Brain microvascular endothelial cell (primary cell): ENCODE measurements around the gene KCNAB2.

Source experiments
- DNase-seq: peaks from one replicate; pipeline ENCODE4 v3.0.0-alpha.2; 2020
- H3K27ac ChIP-seq: fragments of 250-450 bp; sonication (Bioruptor Pico); 2 replicates; pipeline ENCODE4 v1.5.1; 2020; ENCODE audit warnings: mild to moderate bottlenecking, moderate library complexity
- H3K27me3 ChIP-seq: fragments of 250-450 bp; sonication (Bioruptor Pico); replicated peaks from 2 replicates; pipeline ENCODE4 v1.5.1; 2020; ENCODE audit warnings: mild to moderate bottlenecking
- H3K36me3 ChIP-seq: fragments of 250-450 bp; sonication (Bioruptor Pico); replicated peaks from 2 replicates; pipeline ENCODE4 v1.5.1; 2020; ENCODE audit warnings: mild to moderate bottlenecking
- H3K4me3 ChIP-seq: 2 replicates; pipeline ENCODE4 v1.5.1; 2011; ENCODE audit warnings: low read depth, mild to moderate bottlenecking, control low read depth, low read length, moderate library complexity
- in situ Hi-C: cut with HindIII; loops from 2 replicates; pipeline ENCODE4 v1.10.0; 2017; ENCODE audit warnings: low sequenced_read_pairs, low pct_ligation_motif_present
- TF ChIP-seq, protein P1 (sequence below): IDR thresholded peaks from 2 replicates; pipeline ENCODE4 v1.5.1; 2011; ENCODE audit warnings: low read depth, mild to moderate bottlenecking, moderate library complexity, low read length, control low read depth, inconsistent platforms; ENCODE audit errors: missing control alignments

KCNAB2 gene

DNA sequence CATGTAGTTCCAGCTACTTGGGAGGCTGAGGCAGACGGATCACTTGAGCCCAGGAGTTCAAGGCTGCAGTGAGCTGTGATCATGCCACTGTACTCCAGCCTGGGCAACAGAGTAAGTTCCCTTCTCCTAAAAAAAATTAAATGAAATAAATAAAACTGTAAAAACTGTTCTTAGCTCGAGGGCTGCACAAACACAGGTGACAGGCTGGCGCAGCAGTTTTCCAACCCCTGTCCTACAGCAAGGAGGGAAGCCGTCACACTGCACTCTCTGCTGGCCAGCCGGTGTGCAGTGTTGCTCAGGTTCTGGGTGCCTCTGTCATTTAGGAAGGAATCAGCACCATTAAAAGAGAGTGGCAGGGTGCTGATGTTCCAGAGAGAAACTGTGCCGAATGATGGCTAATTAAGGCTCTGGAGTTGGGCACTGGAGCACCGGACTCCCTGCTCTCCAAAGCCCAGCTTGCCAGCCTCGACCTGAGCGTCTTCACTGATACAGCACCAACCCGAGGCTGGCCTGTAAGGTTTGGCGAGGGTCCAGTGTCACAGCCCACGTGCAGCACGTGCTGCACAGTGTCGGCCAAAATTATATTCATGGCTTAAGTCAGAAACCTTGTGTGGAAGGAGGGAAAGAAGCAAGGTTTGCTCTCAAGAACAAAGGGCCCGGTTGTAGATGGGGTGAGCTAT lies 26.4 kb upstream of the KCNAB2 start:
- DNase-seq = no peak
- Histone ChIP-seq H3K27ac (no peak overlapping the region), H3K36me3 (no peaks in the 10 kb centered on the region), H3K4me3 (no peak overlapping the region), H3K27me3 (peaks cover 1% of the 10 kb centered on the region)
- TF ChIP-seq, protein P1, sequence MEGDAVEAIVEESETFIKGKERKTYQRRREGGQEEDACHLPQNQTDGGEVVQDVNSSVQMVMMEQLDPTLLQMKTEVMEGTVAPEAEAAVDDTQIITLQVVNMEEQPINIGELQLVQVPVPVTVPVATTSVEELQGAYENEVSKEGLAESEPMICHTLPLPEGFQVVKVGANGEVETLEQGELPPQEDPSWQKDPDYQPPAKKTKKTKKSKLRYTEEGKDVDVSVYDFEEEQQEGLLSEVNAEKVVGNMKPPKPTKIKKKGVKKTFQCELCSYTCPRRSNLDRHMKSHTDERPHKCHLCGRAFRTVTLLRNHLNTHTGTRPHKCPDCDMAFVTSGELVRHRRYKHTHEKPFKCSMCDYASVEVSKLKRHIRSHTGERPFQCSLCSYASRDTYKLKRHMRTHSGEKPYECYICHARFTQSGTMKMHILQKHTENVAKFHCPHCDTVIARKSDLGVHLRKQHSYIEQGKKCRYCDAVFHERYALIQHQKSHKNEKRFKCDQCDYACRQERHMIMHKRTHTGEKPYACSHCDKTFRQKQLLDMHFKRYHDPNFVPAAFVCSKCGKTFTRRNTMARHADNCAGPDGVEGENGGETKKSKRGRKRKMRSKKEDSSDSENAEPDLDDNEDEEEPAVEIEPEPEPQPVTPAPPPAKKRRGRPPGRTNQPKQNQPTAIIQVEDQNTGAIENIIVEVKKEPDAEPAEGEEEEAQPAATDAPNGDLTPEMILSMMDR = no peak
- in situ Hi-C loops = no loop called here

DNA sequence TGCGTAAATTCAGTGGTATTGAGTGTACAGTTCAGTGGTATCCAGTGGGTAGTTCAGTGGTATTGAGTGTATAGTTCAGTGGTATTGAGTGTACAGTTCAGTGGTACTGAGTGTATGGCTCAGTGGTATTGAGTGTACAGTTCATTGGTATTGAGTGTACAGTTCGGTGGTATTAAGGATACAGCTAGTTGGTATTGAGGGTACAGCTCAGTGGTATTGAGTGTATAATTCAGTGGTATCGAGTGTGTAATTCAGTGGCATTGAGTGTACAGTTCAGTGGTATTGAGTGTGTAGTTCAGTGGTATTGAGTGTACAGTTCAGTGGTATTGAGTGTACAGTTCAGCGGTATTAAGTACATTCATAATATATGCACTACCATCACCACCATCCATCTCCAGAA lies 23.5 kb upstream of the KCNAB2 start:
- Histone ChIP-seq H3K27ac (no peak overlapping the region), H3K27me3 (peaks cover 23% of the 10 kb centered on the region), H3K4me3 (no peak overlapping the region), H3K36me3 (no peaks in the 10 kb centered on the region)
- no peak for DNase-seq
- TF ChIP-seq, protein P1 = no peak
- in situ Hi-C loops = no loop called here

DNA sequence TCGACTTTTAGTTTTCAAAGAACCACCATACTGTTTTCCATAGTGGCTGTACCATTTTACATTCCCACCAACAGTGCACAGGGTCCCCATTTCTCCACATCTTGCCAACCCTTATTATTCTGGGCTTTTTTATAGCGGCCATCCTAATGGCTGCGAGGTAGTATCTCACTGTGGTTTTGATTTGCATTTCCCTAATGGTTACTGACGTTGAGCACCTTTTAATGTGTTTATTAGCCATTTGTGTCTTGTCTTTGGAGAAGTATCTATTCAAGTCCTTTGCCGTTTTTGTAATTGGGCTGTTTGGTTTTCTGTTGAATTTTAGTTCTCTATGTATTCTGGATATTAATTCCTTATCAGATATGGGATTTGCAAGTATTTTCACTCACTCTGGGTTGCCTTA lies 22.3 kb upstream of the KCNAB2 start:
- no peak overlapping the region for H3K27ac ChIP-seq
- H3K36me3 ChIP-seq = no peaks in the 10 kb centered on the region
- no peak for DNase-seq
- TF ChIP-seq, protein P1 = no peak
- in situ Hi-C loops = no loop called here
- no peak overlapping the region for H3K4me3 ChIP-seq
- peaks cover 27% of the 10 kb centered on the region for H3K27me3 ChIP-seq

DNA sequence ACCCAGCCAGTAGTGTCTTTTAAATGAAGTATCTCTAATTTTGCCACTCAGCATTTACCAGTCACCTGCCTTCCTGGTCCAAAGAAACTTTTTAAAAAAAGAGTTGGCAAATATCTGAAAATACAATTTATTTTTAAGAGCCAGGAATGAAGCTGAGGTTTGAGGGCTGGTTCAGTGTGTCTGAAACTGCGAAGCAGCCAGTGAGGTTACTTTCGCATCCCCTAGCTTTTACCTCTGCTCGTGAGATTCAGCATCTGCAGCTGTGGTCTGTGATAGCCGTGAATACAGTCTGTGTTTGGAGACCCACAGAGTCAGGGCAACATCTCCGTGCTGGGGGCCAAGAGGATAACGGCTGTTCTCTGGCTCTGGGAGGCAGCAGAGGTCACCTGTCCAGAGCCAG lies 21.3 kb upstream of the KCNAB2 start:
- no peak overlapping the region for H3K4me3 ChIP-seq
- TF ChIP-seq, protein P1 = no peak
- H3K27ac ChIP-seq = no peak overlapping the region
- DNase-seq = no peak
- H3K27me3 ChIP-seq = peaks cover 27% of the 10 kb centered on the region
- in situ Hi-C loops = no loop called here
- H3K36me3 ChIP-seq = no peaks in the 10 kb centered on the region

DNA sequence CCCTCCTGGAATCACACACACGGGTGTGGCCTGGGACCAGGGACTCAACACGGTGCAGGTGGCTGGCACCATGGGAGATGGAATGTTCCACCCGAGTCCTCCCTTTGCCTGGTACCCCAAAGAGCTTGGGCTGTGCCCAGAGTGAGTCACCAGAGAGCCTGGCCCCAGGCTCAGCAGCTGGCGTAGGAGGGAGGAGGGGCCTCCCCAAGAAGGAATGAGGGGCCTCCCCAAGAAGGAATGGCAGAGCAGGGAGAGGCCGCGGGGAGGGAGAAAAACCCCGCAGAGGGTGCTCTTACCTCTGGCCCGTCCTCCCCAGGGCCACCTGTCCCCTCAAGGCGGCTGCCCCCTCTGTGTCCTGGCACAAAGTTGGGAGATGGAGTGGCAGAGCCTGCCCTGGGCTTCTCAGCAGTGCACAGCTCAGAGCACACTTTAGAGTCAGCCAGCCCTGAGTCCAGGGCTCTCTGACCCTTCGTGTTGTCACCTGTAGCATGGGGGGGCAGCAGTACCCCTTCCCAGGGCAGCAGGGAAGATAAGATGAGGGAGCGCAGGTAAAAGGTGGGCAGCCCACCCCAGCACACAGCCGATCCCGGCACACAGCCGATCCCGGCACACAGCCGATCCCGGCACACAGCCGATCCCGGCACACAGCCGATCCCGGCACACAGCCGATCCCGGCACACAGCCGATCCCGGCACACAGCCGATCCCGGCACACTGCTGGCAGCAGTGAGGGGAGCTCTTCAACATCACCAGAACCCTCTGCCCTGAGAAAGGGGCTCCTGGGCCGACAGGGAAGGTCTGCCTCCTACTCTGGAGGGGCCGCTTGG lies 20.2 kb upstream of the KCNAB2 start:
- no peak for DNase-seq
- no peak overlapping the region for H3K27ac ChIP-seq
- no peak overlapping the region for H3K4me3 ChIP-seq
- no peaks in the 10 kb centered on the region for H3K36me3 ChIP-seq
- peaks cover 27% of the 10 kb centered on the region for H3K27me3 ChIP-seq
- TF ChIP-seq, protein P1 = no peak
- in situ Hi-C loops = no loop called here
